Endometrial microvascular endothelial cells (primary cell): ENCODE data around the gene RALGAPA1. TPM values are rescaled to one million over a fixed set of nuclear protein-coding genes. Genes with fewer than 3 reads are reported as not detected.

Experiments
- in situ Hi-C: cut with HindIII; loops from 2 replicates; pipeline ENCODE4 v1.10.0; 2017; ENCODE audit warnings: low sequenced_read_pairs, low pct_unique_long_range_greater_than_20kb; ENCODE audit errors: inconsistent ontology term
- total RNA-seq: library from RNA; depleted of rRNA; stranded (reverse); fragments of >200 nt; gene quantifications from one replicate; pipeline ENCODE4 v1.2.3, GENCODE V29; 2015; ENCODE audit errors: inconsistent ontology term

The RALGAPA1 gene
- total RNA-seq, 1 donor from 2014 or later: 16.4 TPM

- in situ Hi-C loops: no loop called here
These were observed 83.2 kb downstream of the RALGAPA1 start for GRCh38 chr14:35725930-35726329.

GRCh38 chr14:35715079-35715478 lies 94.0 kb downstream of the RALGAPA1 start:
- in situ Hi-C loops: no loop called here

DNA sequence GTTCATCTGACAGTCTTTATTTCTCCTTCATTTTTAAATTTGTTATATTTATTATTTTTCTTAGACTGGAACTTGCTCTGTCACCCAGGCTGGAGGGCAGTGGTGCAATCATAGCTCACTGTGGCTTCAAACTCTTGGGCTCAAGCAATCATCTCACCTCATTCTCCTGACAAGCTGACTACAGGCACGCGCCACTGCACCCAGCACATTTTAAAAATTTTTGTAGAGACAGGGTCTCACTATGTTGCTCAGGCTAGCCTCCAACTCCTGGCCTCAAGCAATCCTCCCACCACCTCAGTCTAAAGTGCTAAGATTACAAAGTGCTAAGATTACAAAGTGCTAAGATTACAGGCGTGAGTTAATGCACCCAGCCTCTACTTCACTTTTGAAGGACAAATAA lies 96.6 kb downstream of the RALGAPA1 start:
- in situ Hi-C loops: no loop called here

- in situ Hi-C loops: no loop called here
These were observed 101.0 kb downstream of the RALGAPA1 start for GRCh38 chr14:35708062-35708461.

DNA sequence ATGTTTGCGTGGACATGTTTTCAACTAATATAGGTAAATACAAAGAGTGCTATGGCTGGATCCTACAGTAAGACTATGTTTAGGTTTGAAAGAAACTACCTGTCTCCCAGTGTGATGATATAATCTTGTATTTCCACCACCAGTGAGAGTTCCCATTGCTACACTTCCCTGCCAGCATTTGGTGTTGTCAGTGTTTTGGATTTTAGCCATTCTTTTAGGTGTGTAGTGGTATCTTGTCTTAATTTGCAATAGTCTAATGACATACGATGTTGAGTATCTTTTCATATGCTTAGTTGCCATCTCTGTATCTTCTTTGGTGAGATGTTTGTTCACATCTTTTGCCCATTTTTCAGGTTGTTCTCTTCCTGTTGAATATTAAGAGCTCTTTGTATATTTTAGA lies 103.5 kb downstream of the RALGAPA1 start:
- in situ Hi-C loops: no loop called here

- in situ Hi-C loops: no loop called here
These were observed 104.2 kb downstream of the RALGAPA1 start for GRCh38 chr14:35704793-35705493.

- in situ Hi-C loops: no loop called here
These were observed 107.6 kb downstream of the RALGAPA1 start for GRCh38 chr14:35701531-35701930.

- in situ Hi-C loops: no loop called here
These were observed 109.2 kb downstream of the RALGAPA1 start for GRCh38 chr14:35699791-35700444.

- in situ Hi-C loops: no loop called here
These were observed 112.5 kb downstream of the RALGAPA1 start for GRCh38 chr14:35696575-35696974.

DNA sequence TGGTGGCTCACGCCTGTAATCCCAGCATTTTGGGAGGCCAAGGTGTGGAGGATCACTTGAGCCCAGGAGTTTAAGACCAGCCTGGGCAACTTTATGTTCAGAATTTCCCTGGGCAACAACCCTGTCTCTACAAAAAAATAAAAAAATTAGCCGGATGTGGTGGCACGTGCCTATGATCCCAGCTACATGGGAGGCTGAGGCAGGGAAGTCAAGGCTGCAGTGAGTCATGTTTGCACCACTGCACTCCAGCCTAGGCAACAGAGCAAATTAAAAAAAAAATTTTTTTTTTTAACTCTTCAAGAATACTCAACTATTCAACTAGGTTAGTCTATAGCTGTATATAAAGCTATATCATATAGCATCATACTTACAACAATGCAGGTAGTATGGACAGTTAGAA lies 113.0 kb downstream of the RALGAPA1 start:
- in situ Hi-C loops: no loop called here

DNA sequence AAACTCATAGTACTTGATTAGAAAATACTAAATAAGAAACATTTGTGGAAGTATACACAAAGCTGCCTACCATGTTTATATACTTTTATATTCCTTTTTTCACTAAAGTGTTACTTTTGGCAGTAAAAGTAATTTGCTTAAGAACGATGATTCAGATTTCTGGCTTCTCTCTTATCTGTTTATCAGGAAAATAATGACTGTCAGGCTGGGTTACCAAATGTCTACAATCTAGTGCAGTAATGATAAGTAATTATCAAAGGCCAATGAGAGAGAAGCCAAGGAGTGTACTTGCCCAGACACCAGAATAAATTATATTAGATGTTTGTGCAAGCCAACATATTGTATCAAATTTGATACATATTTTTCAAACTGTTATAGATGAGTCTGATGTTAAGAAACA lies 113.4 kb downstream of the RALGAPA1 start:
- in situ Hi-C loops: no loop called here

- in situ Hi-C loops: no loop called here
These were observed 114.0 kb downstream of the RALGAPA1 start for GRCh38 chr14:35695072-35695471.

DNA sequence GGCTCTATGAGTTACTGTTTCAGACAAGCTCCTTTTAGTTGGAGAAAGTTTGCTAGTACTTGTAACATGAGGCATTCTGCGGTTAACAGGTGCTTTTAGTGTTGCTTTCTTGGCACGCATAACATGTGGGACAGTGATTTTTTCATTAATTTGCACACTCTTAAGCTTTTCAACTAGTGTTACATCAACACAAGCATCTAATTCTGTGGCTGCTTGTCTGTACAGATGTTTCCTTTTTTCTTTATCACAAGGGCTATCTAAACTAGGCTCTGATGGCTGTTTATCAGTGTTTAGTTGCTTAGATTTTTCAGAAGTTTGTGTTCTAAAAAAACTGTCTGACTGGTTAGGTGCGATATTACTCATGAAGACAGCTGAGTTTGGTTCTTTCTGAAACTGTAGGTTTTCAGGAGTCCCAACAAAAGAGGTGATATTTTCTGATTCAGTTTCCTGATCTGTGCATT lies 120.1 kb downstream of the RALGAPA1 start:
- in situ Hi-C loops: loop anchor here (10.0 kb wide), 1 partner anchor 264 kb away; no protein-coding TSS in a partner anchor

DNA sequence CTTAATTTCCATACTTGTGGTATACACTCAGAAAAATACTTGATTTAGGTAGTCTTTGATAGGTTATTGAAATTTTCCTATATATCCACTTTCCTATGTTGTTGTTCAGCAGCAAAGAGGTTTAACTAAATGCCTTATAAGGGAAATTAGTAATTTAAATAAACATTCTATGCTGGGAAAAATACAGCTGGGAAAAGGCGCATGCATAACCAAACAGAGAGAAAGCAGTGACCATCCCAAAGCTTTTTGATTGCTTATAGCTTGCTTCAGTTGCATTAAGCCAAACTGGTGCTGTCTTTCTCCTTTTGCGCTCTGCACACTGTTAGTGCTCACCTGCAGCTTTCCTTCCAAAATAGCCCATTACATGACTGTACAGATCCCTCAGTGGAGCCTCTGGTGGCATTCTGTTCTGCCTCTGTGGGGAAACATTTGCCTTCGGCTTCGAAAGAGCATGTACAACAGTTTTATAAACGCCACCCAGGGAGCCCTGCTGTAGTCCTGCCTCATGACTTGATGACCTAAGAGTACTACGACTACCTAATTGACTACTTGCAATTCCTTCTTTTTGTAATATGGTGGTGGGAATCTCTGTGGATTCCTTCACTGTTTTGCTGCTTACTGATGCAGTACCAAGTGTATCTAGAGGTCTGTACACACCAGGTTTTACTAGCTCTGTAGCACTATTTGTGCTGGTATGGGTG lies 120.8 kb downstream of the RALGAPA1 start:
- in situ Hi-C loops: loop anchor here (10.0 kb wide), 1 partner anchor 263 kb away; no protein-coding TSS in a partner anchor

GRCh38 chr14:35687335-35687939 lies 121.7 kb downstream of the RALGAPA1 start:
- in situ Hi-C loops: loop anchor here (10.0 kb wide), 1 partner anchor 263 kb away; no protein-coding TSS in a partner anchor

DNA sequence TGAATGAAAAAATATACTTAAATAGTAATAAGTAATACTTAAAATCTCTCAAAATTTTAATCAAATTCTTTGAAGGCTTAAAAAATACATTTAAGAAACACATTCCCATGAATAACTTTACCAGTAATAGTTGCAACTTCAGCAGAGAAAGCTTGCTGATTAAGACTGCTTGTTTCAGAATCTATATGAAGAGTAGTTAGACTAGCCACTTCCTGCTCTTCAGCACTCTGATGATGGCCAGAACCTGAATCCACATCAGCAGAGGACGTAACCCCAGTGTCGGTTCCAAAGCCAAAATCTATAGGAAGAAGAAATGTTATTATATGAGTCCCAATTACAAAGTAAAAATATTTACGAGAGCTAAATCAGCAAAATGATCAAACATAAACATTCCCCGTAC lies 125.4 kb downstream of the RALGAPA1 start:
- in situ Hi-C loops: loop anchor here (10.0 kb wide), 1 partner anchor 259 kb away; no protein-coding TSS in a partner anchor

- in situ Hi-C loops: loop anchor here (10.0 kb wide), 1 partner anchor 258 kb away; no protein-coding TSS in a partner anchor
These were observed 126.3 kb downstream of the RALGAPA1 start for GRCh38 chr14:35682802-35683201.

DNA sequence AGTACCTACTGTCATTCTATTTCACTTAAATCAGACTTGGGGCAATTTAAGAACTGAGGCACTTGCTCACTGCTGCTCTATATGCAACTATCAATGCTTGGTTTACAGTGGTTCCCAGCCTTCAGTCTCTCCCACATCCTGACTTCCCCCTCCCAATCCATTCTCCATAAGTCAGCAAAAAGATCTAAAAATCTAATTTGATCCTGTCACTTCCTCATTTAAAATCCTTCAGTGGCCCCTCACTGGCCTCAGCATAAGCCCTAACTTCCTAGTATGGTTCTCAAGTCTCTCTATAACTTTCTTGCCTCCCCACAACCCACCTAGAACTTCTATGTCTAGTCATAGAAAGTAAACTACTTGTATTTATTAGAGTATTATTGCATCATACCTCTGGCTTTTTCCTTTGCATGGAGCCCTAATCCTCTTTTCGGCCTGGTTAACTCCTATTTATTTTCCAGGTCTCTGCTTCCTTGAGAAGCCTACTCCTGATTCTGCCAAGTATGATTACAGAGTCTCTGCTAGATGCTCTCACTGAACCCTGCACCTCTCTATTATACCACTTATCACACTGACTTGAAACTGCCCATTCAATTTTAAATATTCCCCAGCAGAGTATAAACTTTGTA lies 130.6 kb downstream of the RALGAPA1 start:
- in situ Hi-C loops: no loop called here

GRCh38 chr14:35669782-35670181 lies 139.3 kb downstream of the RALGAPA1 start:
- in situ Hi-C loops: no loop called here
